Measurements from ENCODE around the gene FOXD1. TPM values are rescaled to one million over a fixed set of nuclear protein-coding genes. Genes with fewer than 3 reads are reported as not detected.

The FOXD1 gene
- total RNA-seq, 1 donor from 2014 or later: 7.1 TPM

DNA sequence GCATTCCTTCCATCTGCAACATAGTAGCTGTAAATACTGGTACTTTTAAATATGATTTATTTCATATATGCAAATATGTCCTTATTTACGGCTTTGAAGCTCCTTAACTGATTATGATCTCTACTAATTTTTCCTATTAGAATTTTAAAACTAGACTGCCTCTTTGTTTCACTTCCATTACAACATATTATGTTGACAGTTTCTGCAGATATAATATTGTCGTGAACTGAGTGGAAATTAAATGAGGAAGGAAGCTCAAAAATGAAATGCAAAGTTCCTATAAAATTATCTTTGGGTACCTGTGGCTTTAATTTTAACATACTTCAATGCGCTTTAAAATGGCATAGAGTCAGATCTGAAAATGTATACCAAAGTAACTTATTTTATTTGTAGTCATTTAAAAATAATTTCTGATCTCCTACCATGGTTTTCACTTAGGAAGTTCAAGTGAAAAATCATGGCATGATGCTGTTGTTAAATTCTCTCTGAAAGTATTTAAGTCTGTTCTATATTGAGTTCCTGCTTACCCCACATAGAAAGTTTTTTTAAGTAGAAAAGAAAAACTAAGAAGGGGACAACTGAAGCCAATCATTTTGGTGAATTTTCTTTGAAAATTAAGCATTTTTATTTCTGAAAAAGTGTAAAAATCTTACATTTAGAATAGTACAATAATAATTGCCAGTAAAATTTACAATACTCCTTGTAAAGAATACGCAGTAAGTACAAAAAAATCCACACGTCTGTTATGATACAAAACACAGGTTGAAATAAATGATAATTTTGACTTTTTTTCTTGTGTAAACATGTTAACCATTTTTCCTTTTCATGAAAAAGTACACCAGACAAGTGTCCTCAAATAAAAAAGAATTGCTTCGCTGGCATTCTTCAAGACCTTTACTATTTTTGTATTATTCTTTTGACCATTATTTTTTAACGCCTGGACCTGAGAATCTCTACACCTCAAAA is 2.6 kb downstream of the FOXD1 start:
- TF ChIP-seq, protein P1, sequence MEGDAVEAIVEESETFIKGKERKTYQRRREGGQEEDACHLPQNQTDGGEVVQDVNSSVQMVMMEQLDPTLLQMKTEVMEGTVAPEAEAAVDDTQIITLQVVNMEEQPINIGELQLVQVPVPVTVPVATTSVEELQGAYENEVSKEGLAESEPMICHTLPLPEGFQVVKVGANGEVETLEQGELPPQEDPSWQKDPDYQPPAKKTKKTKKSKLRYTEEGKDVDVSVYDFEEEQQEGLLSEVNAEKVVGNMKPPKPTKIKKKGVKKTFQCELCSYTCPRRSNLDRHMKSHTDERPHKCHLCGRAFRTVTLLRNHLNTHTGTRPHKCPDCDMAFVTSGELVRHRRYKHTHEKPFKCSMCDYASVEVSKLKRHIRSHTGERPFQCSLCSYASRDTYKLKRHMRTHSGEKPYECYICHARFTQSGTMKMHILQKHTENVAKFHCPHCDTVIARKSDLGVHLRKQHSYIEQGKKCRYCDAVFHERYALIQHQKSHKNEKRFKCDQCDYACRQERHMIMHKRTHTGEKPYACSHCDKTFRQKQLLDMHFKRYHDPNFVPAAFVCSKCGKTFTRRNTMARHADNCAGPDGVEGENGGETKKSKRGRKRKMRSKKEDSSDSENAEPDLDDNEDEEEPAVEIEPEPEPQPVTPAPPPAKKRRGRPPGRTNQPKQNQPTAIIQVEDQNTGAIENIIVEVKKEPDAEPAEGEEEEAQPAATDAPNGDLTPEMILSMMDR (IDR thresholded peaks at IDR 0.05): no peak
- H3K27me3 ChIP-seq: no peaks in the 10 kb centered on the region
- peak overlapping the region in 1 of 2 donors; percentile 24 for H3K27ac ChIP-seq
- no peak for DNase-seq (ENCODE audit: low spot score in 2 of 2)
- H3K36me3 ChIP-seq: peaks cover 0 to 8% of the 10 kb centered on the region in 2 donors
- peak overlapping the region; percentile 68 to 86 for H3K4me3 ChIP-seq
- no peaks in the 10 kb centered on the region for H3K9me3 ChIP-seq
- H3K4me1 ChIP-seq: peaks cover 3 to 7% of the 10 kb centered on the region in 2 donors
- intact Hi-C loops (cut with DNase I): loop anchor here (5.0 kb wide), 1 partner anchor 51 kb away; the partner anchor contains the start of gene BTF3

GRCh38 chr5:73444499-73445438 is 3.8 kb downstream of the FOXD1 start:
- H3K4me1 ChIP-seq: peaks cover 3 to 6% of the 10 kb centered on the region in 2 donors
- intact Hi-C loops (cut with DNase I): loop anchor here (5.0 kb wide), 1 partner anchor 53 kb away; the partner anchor contains the start of gene BTF3
- no peak overlapping the region for H3K4me3 ChIP-seq
- H3K36me3 ChIP-seq: peaks cover 0 to 8% of the 10 kb centered on the region in 2 donors
- DNase-seq (ENCODE audit: low spot score in 2 of 2): no peak
- H3K27me3 ChIP-seq: no peaks in the 10 kb centered on the region
- TF ChIP-seq, protein P1 (IDR thresholded peaks at IDR 0.05): no peak
- no peak overlapping the region for H3K27ac ChIP-seq
- H3K9me3 ChIP-seq: no peaks in the 10 kb centered on the region

DNA sequence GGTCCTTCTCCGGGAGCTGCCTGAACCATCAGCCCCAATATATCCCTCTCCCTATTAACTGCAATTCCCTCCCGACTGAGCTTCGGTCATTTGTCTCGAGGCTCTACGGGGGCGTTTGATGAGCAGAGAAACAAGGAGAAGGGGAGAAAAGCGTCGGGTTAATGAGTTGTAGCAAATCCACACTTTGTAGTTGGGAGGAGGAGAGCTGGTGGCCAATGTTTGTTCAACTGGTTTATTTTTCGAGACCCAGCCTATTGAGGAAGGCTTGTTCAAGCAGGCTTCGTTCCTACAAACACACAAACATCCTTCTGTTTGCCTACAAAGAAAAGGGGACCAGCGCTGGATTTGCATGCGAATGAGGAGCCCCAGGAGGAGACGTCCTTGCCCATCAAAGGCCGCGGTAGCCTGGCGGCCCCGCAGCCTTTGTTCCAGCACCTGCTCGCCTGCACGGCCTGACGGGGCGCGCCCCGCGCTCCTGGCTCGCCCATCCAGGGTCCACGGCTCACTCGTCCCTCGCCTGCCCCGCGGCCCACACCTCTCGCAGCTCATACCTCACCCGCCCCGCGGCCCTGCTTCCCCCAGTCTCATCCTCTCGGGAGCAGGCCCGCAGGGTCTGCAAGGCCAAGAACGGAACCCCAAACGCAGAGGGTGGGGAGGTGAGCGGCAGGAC is 4.6 kb downstream of the FOXD1 start:
- Histone ChIP-seq H3K4me3 (no peak overlapping the region), H3K4me1 (peaks cover under 1 to 4% of the 10 kb centered on the region in 2 donors), H3K27me3 (no peaks in the 10 kb centered on the region), H3K36me3 (peaks cover 0 to 8% of the 10 kb centered on the region in 2 donors), H3K9me3 (no peaks in the 10 kb centered on the region), H3K27ac (no peak overlapping the region)
- intact Hi-C loops (cut with DNase I): no loop called here
- TF ChIP-seq, protein P1 (IDR thresholded peaks at IDR 0.05): no peak
- no peak for DNase-seq (ENCODE audit: low spot score in 2 of 2)

GRCh38 chr5:73442996-73443627 is 5.5 kb downstream of the FOXD1 start:
- H3K27me3 ChIP-seq: no peaks in the 10 kb centered on the region
- H3K4me1 ChIP-seq: peaks cover 0 to 10% of the 10 kb centered on the region in 2 donors
- peaks cover 0 to 8% of the 10 kb centered on the region in 2 donors for H3K36me3 ChIP-seq
- H3K9me3 ChIP-seq: no peaks in the 10 kb centered on the region
- no peak overlapping the region for H3K27ac ChIP-seq
- intact Hi-C loops (cut with DNase I): no loop called here
- no peak overlapping the region for H3K4me3 ChIP-seq
- TF ChIP-seq, protein P1 (IDR thresholded peaks at IDR 0.05): no peak
- DNase-seq (ENCODE audit: low spot score in 2 of 2): no peak
